Activated naive CD4-positive, alpha-beta T cell treated with anti-CD3 and anti-CD28 coated beads, Interleukin-2, amount 50 U/mL, for 72 hours (primary cell): ENCODE measurements around the gene L3MBTL4. TPM values are rescaled to one million over a fixed set of nuclear protein-coding genes. Genes with fewer than 3 reads are reported as not detected.
"Not testable (repeated sequence)": the region's sequence is repeated elsewhere in the genome, so short reads cannot be mapped to it uniquely, and the experiment has no call there.

Experiments
- ATAC-seq, 2 donors: fragments of 150-1000 bp; cut with Tn5 transposase; 2 replicates each; pipeline ENCODE4 v1.10.0; 2021; ENCODE audit warnings: mild to moderate bottlenecking in 2 of 2, moderate library complexity in 2 of 2
- DNase-seq, 2 donors: peaks; one replicate each; pipeline ENCODE4 v3.0.0; 2021 to 2022; ENCODE audit warnings: low spot score in 2 of 2
- H3K27ac Mint-ChIP-seq, 2 donors: one replicate each; pipeline ENCODE4 v1.8.0; 2022; ENCODE audit warnings: mild to moderate bottlenecking in 2 of 2, mixed read lengths in 2 of 2
- H3K36me3 Mint-ChIP-seq, 2 donors: one replicate each; pipeline ENCODE4 v1.8.0; 2022; ENCODE audit warnings: mixed read lengths in 2 of 2
- H3K9me3 Mint-ChIP-seq, 2 donors: one replicate each; pipeline ENCODE4 v1.8.0; 2022; ENCODE audit warnings: mixed read lengths in 2 of 2
- total RNA-seq, 2 donors: library from RNA; stranded (reverse); gene quantifications; one replicate each; pipeline ENCODE4 v1.2.3, GENCODE V29; 2022

L3MBTL4 gene
- total RNA-seq, 2 donors from 2014 or later = 0.10 to 0.55 TPM

GRCh38 chr18:6052449-6052913 lies 362.2 kb downstream of the L3MBTL4 start:
- DNase-seq = no peak

GRCh38 chr18:6047596-6047995 lies 367.1 kb downstream of the L3MBTL4 start:
- DNase-seq, H3K27ac Mint-ChIP-seq, ATAC-seq: not testable (repeated sequence)
- peaks cover 7 to 30% of the 10 kb centered on the region in 2 donors for H3K9me3 Mint-ChIP-seq
- peaks cover 0 to 15% of the 10 kb centered on the region in 2 donors for H3K36me3 Mint-ChIP-seq

More at GRCh38 chr18:6052449-6052913, 362.2 kb downstream of the L3MBTL4 start:
- H3K9me3 Mint-ChIP-seq = no peaks in the 10 kb centered on the region
- H3K27ac Mint-ChIP-seq = no peak overlapping the region
- no peaks in the 10 kb centered on the region for H3K36me3 Mint-ChIP-seq
- no peak for ATAC-seq

GRCh38 chr18:6044773-6045172 lies 369.9 kb downstream of the L3MBTL4 start:
- no peak for DNase-seq
- no peak for ATAC-seq
- Mint-ChIP-seq H3K9me3 (peaks cover 15 to 38% of the 10 kb centered on the region in 2 donors), H3K36me3 (peaks cover 0 to 19% of the 10 kb centered on the region in 2 donors), H3K27ac (no peak overlapping the region)

- ATAC-seq = no peak
- Mint-ChIP-seq H3K9me3 (peaks cover 15 to 38% of the 10 kb centered on the region in 2 donors), H3K27ac (no peak overlapping the region), H3K36me3 (peaks cover 0 to 19% of the 10 kb centered on the region in 2 donors)
- no peak for DNase-seq
These were observed 370.4 kb downstream of the L3MBTL4 start for GRCh38 chr18:6044319-6044718.

GRCh38 chr18:6039055-6039454 lies 375.7 kb downstream of the L3MBTL4 start:
- DNase-seq (no peak), ATAC-seq (no peak)
- H3K36me3 Mint-ChIP-seq = peaks cover 0 to 18% of the 10 kb centered on the region in 2 donors
- peaks cover 22 to 28% of the 10 kb centered on the region in 2 donors for H3K9me3 Mint-ChIP-seq
- H3K27ac Mint-ChIP-seq = no peak overlapping the region

GRCh38 chr18:6031442-6031841 lies 383.3 kb downstream of the L3MBTL4 start:
- ATAC-seq = no peak
- peaks cover 4 to 6% of the 10 kb centered on the region in 2 donors for H3K9me3 Mint-ChIP-seq
- no peaks in the 10 kb centered on the region for H3K36me3 Mint-ChIP-seq

GRCh38 chr18:6031002-6031401 lies 383.7 kb downstream of the L3MBTL4 start:
- Mint-ChIP-seq H3K27ac (no peak overlapping the region), H3K36me3 (no peaks in the 10 kb centered on the region), H3K9me3 (peaks cover 0 to 1% of the 10 kb centered on the region in 2 donors)
- DNase-seq (no peak), ATAC-seq (no peak)

More at GRCh38 chr18:6031442-6031841, 383.3 kb downstream of the L3MBTL4 start:
- H3K27ac Mint-ChIP-seq = no peak overlapping the region
- DNase-seq = no peak

GRCh38 chr18:6024745-6025248 lies 389.9 kb downstream of the L3MBTL4 start:
- Mint-ChIP-seq H3K36me3 (no peaks in the 10 kb centered on the region), H3K9me3 (no peaks in the 10 kb centered on the region), H3K27ac (no peak overlapping the region)
- no peak for ATAC-seq
- no peak for DNase-seq

GRCh38 chr18:6023551-6023950 lies 391.2 kb downstream of the L3MBTL4 start:
- Mint-ChIP-seq H3K27ac (no peak overlapping the region), H3K36me3 (no peaks in the 10 kb centered on the region), H3K9me3 (no peaks in the 10 kb centered on the region)

GRCh38 chr18:6022845-6023244 lies 391.9 kb downstream of the L3MBTL4 start:
- H3K9me3 Mint-ChIP-seq = no peaks in the 10 kb centered on the region
- no peaks in the 10 kb centered on the region for H3K36me3 Mint-ChIP-seq
- no peak overlapping the region for H3K27ac Mint-ChIP-seq
- DNase-seq (no peak), ATAC-seq (no peak)

More at GRCh38 chr18:6023551-6023950, 391.2 kb downstream of the L3MBTL4 start:
- no peak for ATAC-seq
- DNase-seq = no peak

GRCh38 chr18:6022074-6022444 lies 392.7 kb downstream of the L3MBTL4 start:
- ATAC-seq = no peak
- no peaks in the 10 kb centered on the region for H3K36me3 Mint-ChIP-seq
- H3K9me3 Mint-ChIP-seq = no peaks in the 10 kb centered on the region
- no peak overlapping the region for H3K27ac Mint-ChIP-seq
- DNase-seq = no peak

- Mint-ChIP-seq H3K9me3 (no peaks in the 10 kb centered on the region), H3K36me3 (no peaks in the 10 kb centered on the region), H3K27ac (no peak overlapping the region)
- DNase-seq (no peak), ATAC-seq (no peak)
These were observed 393.2 kb downstream of the L3MBTL4 start for GRCh38 chr18:6021306-6022073.

GRCh38 chr18:6018671-6019070 lies 396.0 kb downstream of the L3MBTL4 start:
- DNase-seq (no peak), ATAC-seq (no peak)
- Mint-ChIP-seq H3K9me3 (no peaks in the 10 kb centered on the region), H3K36me3 (no peaks in the 10 kb centered on the region), H3K27ac (no peak overlapping the region)

- Mint-ChIP-seq H3K36me3 (no peaks in the 10 kb centered on the region), H3K27ac (no peak overlapping the region), H3K9me3 (no peaks in the 10 kb centered on the region)
- no peak for ATAC-seq
- DNase-seq = no peak
These were observed 397.5 kb downstream of the L3MBTL4 start for GRCh38 chr18:6017171-6017570.

- no peak for DNase-seq
- Mint-ChIP-seq H3K36me3 (no peaks in the 10 kb centered on the region), H3K27ac (no peak overlapping the region), H3K9me3 (no peaks in the 10 kb centered on the region)
- ATAC-seq = no peak
These were observed 399.3 kb downstream of the L3MBTL4 start for GRCh38 chr18:6015364-6015763.

GRCh38 chr18:6013171-6013810 lies 401.4 kb downstream of the L3MBTL4 start:
- DNase-seq (no peak), ATAC-seq (no peak)
- Mint-ChIP-seq H3K9me3 (no peaks in the 10 kb centered on the region), H3K27ac (no peak overlapping the region), H3K36me3 (no peaks in the 10 kb centered on the region)

GRCh38 chr18:6010921-6011320 lies 403.8 kb downstream of the L3MBTL4 start:
- ATAC-seq (no peak), DNase-seq (no peak)
- no peaks in the 10 kb centered on the region for H3K36me3 Mint-ChIP-seq
- H3K9me3 Mint-ChIP-seq = no peaks in the 10 kb centered on the region
- H3K27ac Mint-ChIP-seq = no peak overlapping the region
